MM.1S (cell line): ENCODE measurements around the gene PTPRG.
A peak's percentile ranks its signal among the peaks of the same experiment; 100 is the strongest.

Experiments used
- DNase-seq: peaks from one replicate; pipeline ENCODE4 v3.0.0-alpha.2; 2015
- H2AFZ ChIP-seq: fragments of 300-600 bp; sonication (generic); 2 replicates; pipeline ENCODE4 v1.6.0; 2016; ENCODE audit warnings: antibody characterized with exemption, low read length
- H3F3A ChIP-seq: fragments of 300-600 bp; sonication (generic); 2 replicates; pipeline ENCODE4 v1.6.1; 2016; ENCODE audit warnings: mild to moderate bottlenecking, antibody characterized with exemption, low read length, moderate library complexity, mixed read lengths; ENCODE audit not compliant: insufficient read depth
- H3K27ac ChIP-seq: fragments of 300-600 bp; sonication (generic); 2 replicates; pipeline ENCODE4 v1.5.1; 2016; ENCODE audit warnings: mild to moderate bottlenecking, low read length
- H3K27me3 ChIP-seq: fragments of 300-600 bp; sonication (generic); replicated peaks from 2 replicates; pipeline ENCODE4 v1.6.0; 2016; ENCODE audit warnings: low read length; ENCODE audit not compliant: insufficient read depth
- H3K36me3 ChIP-seq: fragments of 300-600 bp; sonication (generic); replicated peaks from 2 replicates; pipeline ENCODE4 v1.6.1; 2016; ENCODE audit warnings: mild to moderate bottlenecking, low read length, mixed read lengths; ENCODE audit not compliant: insufficient read depth
- H3K4me1 ChIP-seq: fragments of 300-600 bp; sonication (generic); 2 replicates; pipeline ENCODE4 v1.6.1; 2016; ENCODE audit warnings: low read length, mixed read lengths
- H3K4me2 ChIP-seq: fragments of 300-600 bp; sonication (generic); 2 replicates; pipeline ENCODE4 v1.6.0; 2016; ENCODE audit warnings: low read depth, low read length
- H3K4me3 ChIP-seq: fragments of 300-600 bp; sonication (generic); 2 replicates; pipeline ENCODE4 v1.5.1; 2016; ENCODE audit warnings: low read length, mixed read lengths
- H3K79me2 ChIP-seq: fragments of 300-600 bp; sonication (generic); 2 replicates; pipeline ENCODE4 v1.6.1; 2016; ENCODE audit warnings: mixed run types, low read length, mixed read lengths
- H3K9ac ChIP-seq: fragments of 300-600 bp; sonication (generic); 2 replicates; pipeline ENCODE4 v1.6.1; 2016; ENCODE audit warnings: low read length, mixed read lengths
- H3K9me2 ChIP-seq: fragments of 300-600 bp; sonication (generic); replicated peaks from 2 replicates; pipeline ENCODE4 v1.6.1; 2016; ENCODE audit warnings: mild to moderate bottlenecking, low read length, mixed read lengths; ENCODE audit not compliant: insufficient read depth
- H3K9me3 ChIP-seq: fragments of 300-600 bp; sonication (generic); replicated peaks from 2 replicates; pipeline ENCODE4 v1.6.1; 2016; ENCODE audit warnings: mild to moderate bottlenecking, low read length, mixed read lengths; ENCODE audit not compliant: insufficient read depth
- H4K20me1 ChIP-seq: fragments of 300-600 bp; sonication (generic); 2 replicates; pipeline ENCODE4 v1.6.1; 2016; ENCODE audit warnings: mild to moderate bottlenecking, low read length, moderate library complexity, mixed read lengths; ENCODE audit not compliant: insufficient read depth
- CTCF ChIP-seq: fragments of 300-600 bp; sonication (generic); IDR thresholded peaks from 2 replicates; pipeline ENCODE4 v1.5.1; 2016; ENCODE audit warnings: antibody characterized with exemption, low read length, mixed read lengths
- EZH2 ChIP-seq: fragments of 300-600 bp; sonication (generic); optimal IDR thresholded peaks from 2 replicates; pipeline ENCODE3; 2017; ENCODE audit warnings: low read depth, mild to moderate bottlenecking, antibody characterized with exemption, low read length, mixed read lengths
- EZH2phosphoT487 ChIP-seq: fragments of 300-600 bp; sonication (generic); IDR thresholded peaks from 2 replicates; pipeline ENCODE4 v1.6.1; 2018; ENCODE audit warnings: antibody characterized with exemption, low read length

Gene PTPRG

DNA sequence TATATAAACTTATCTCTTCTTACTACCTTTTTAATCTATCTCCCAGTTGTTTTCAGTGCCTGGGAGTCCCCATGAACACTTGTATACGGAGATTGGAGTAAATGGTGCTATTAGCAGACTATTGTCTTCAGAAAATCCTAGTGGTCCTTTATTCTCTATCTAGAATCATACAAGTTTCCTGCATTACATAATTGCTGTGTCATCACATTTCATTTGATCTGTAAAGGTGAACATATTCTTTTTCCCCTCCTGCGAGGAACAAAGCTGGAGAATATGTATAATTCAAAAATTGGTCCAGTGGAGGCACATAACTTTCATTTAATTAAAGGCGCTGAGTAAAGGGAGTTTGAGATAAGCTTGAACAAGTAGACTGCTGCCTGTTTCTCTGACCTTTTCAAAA, 487.2 kb downstream of the PTPRG start:
- no peak overlapping the region for H3K4me2 ChIP-seq
- no peak overlapping the region for H3K9ac ChIP-seq
- no peak overlapping the region for H3K4me3 ChIP-seq
- H4K20me1 ChIP-seq = no peaks in the 10 kb centered on the region
- no peaks in the 10 kb centered on the region for H3F3A ChIP-seq
- no peak overlapping the region for H2AFZ ChIP-seq
- no peaks in the 10 kb centered on the region for H3K36me3 ChIP-seq
- H3K79me2 ChIP-seq = no peaks in the 10 kb centered on the region
- H3K27ac ChIP-seq = no peak overlapping the region
- H3K27me3 ChIP-seq = no peaks in the 10 kb centered on the region
- H3K9me2 ChIP-seq = no peaks in the 10 kb centered on the region
- DNase-seq = no peak
- H3K9me3 ChIP-seq = no peaks in the 10 kb centered on the region
- H3K4me1 ChIP-seq = no peaks in the 10 kb centered on the region
- TF ChIP-seq EZH2 = no peak
- TF ChIP-seq CTCF = no peak
- TF ChIP-seq EZH2phosphoT487 = no peak

DNA sequence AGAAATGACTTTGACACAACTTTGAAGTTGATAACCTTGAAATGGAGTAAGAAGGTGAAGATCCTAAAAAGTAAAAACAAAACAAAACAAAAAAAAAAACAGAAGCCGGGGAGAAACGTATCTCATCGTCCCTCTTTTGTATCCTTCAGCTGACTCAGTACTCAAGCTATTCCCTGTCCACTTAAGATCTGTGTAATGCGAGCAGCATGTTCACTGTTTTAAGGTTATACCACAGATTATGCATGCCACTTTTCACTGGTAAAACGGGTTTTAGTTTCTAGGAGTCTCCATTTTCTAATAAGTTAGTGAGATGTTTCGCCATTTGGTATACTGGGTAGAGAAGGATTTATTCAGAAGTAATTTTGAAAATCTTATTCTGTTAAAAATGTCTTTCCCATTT, 487.7 kb downstream of the PTPRG start:
- no peaks in the 10 kb centered on the region for H3K36me3 ChIP-seq
- H3K4me3 ChIP-seq = no peak overlapping the region
- H2AFZ ChIP-seq = no peak overlapping the region
- no peaks in the 10 kb centered on the region for H3K9me2 ChIP-seq
- no peak overlapping the region for H3K4me2 ChIP-seq
- H3K27ac ChIP-seq = no peak overlapping the region
- no peak for TF ChIP-seq CTCF
- TF ChIP-seq EZH2phosphoT487 = no peak
- no peak for TF ChIP-seq EZH2
- H3K9me3 ChIP-seq = no peaks in the 10 kb centered on the region
- no peaks in the 10 kb centered on the region for H4K20me1 ChIP-seq
- no peaks in the 10 kb centered on the region for H3F3A ChIP-seq
- H3K79me2 ChIP-seq = no peaks in the 10 kb centered on the region
- H3K9ac ChIP-seq = no peak overlapping the region
- no peak for DNase-seq
- no peaks in the 10 kb centered on the region for H3K27me3 ChIP-seq
- no peaks in the 10 kb centered on the region for H3K4me1 ChIP-seq

GRCh38 chr3:62051506-62051905, 490.1 kb downstream of the PTPRG start:
- Histone ChIP-seq H3K4me3 (no peak overlapping the region), H3K9ac (no peak overlapping the region), H4K20me1 (no peaks in the 10 kb centered on the region), H3K79me2 (no peaks in the 10 kb centered on the region), H3K9me2 (no peaks in the 10 kb centered on the region), H2AFZ (no peak overlapping the region), H3K27me3 (no peaks in the 10 kb centered on the region), H3K9me3 (no peaks in the 10 kb centered on the region), H3K4me2 (no peak overlapping the region), H3K4me1 (no peaks in the 10 kb centered on the region), H3F3A (no peaks in the 10 kb centered on the region), H3K27ac (no peak overlapping the region), H3K36me3 (no peaks in the 10 kb centered on the region)
- TF ChIP-seq EZH2 (no peak), CTCF (peak; percentile 18; the same call in 1 of the 2 replicates)
- no peak for DNase-seq
